Astrocyte (in vitro differentiated cells and primary cell): ENCODE measurements around the gene ATXN7L1. TPM values are rescaled to one million over a fixed set of nuclear protein-coding genes. Genes with fewer than 3 reads are reported as not detected.
"Not testable (repeated sequence)": the region's sequence is repeated elsewhere in the genome, so short reads cannot be mapped to it uniquely, and the experiment has no call there.

ENCODE experiments used
- DNase-seq: peaks from one replicate; pipeline ENCODE4 v3.0.0-alpha.2; 2010; ENCODE audit warnings: low read depth
- FAIRE-seq: peaks from 2 replicates; lab custom pipeline; 2011; peaks lifted over from hg19 to GRCh38; lab: Jason Lieb, UNC
- H2AFZ ChIP-seq: 2 replicates; pipeline ENCODE4 v1.6.0; 2012; ENCODE audit warnings: low read depth, low read length, inconsistent platforms
- H3K27ac ChIP-seq: 2 replicates; pipeline ENCODE4 v1.5.1; 2011; ENCODE audit warnings: low read depth, low read length, inconsistent platforms
- H3K27me3 ChIP-seq: 2 replicates; pipeline ENCODE4 v1.6.0; 2011; ENCODE audit warnings: low read length, inconsistent platforms; ENCODE audit not compliant: insufficient read depth
- H3K36me3 ChIP-seq: 2 replicates; pipeline ENCODE4 v1.5.1; 2011; ENCODE audit warnings: low read length, inconsistent platforms; ENCODE audit not compliant: insufficient read depth
- H3K4me1 ChIP-seq: 2 replicates; pipeline ENCODE4 v1.5.1; 2011; ENCODE audit warnings: low read length, inconsistent platforms; ENCODE audit not compliant: insufficient read depth
- H3K4me2 ChIP-seq: 2 replicates; pipeline ENCODE4 v1.6.0; 2012; ENCODE audit warnings: low read length, inconsistent platforms
- H3K4me3 ChIP-seq: 2 replicates; pipeline ENCODE4 v1.5.1; 2011; ENCODE audit warnings: low read depth, mild to moderate bottlenecking, low read length, inconsistent platforms; ENCODE audit not compliant: insufficient read depth
- H3K79me2 ChIP-seq: 2 replicates; pipeline ENCODE4 v1.6.0; 2012; ENCODE audit warnings: mild to moderate bottlenecking, low read length, inconsistent platforms; ENCODE audit not compliant: insufficient read depth
- H3K9ac ChIP-seq: 2 replicates; pipeline ENCODE4 v1.6.0; 2012; ENCODE audit warnings: mild to moderate bottlenecking, low read length, inconsistent platforms
- H3K9me3 ChIP-seq: 2 replicates; pipeline ENCODE4 v1.5.1; 2012; ENCODE audit warnings: low read depth, mild to moderate bottlenecking, low read length, inconsistent platforms; ENCODE audit not compliant: insufficient read depth
- H4K20me1 ChIP-seq: 2 replicates; pipeline ENCODE4 v1.6.0; 2012; ENCODE audit warnings: low read length, inconsistent platforms; ENCODE audit not compliant: insufficient read depth
- H3K27ac Mint-ChIP-seq: one replicate; pipeline ENCODE4 v1.8.0; 2021; ENCODE audit warnings: mild to moderate bottlenecking, mixed read lengths; ENCODE audit not compliant: unreplicated experiment
- H3K27me3 Mint-ChIP-seq: one replicate; pipeline ENCODE4 v1.8.0; 2021; ENCODE audit warnings: low read depth, mixed read lengths; ENCODE audit not compliant: unreplicated experiment
- H3K36me3 Mint-ChIP-seq: one replicate; pipeline ENCODE4 v1.8.0; 2021; ENCODE audit warnings: low read depth, mixed read lengths; ENCODE audit not compliant: unreplicated experiment
- H3K4me1 Mint-ChIP-seq: one replicate; pipeline ENCODE4 v1.8.0; 2021; ENCODE audit warnings: low read depth, mixed read lengths; ENCODE audit not compliant: unreplicated experiment
- H3K4me3 Mint-ChIP-seq: one replicate; pipeline ENCODE4 v1.8.0; 2021; ENCODE audit warnings: mild to moderate bottlenecking, moderate library complexity, mixed read lengths; ENCODE audit not compliant: unreplicated experiment
- H3K9me3 Mint-ChIP-seq: one replicate; pipeline ENCODE4 v1.8.0; 2021; ENCODE audit warnings: mild to moderate bottlenecking, mixed read lengths; ENCODE audit not compliant: unreplicated experiment
- CTCF ChIP-seq: IDR thresholded peaks from 2 replicates; pipeline ENCODE4 v1.5.1; 2011; ENCODE audit warnings: low read depth, mild to moderate bottlenecking, inconsistent platforms, low read length, moderate library complexity; ENCODE audit not compliant: insufficient read depth
- EZH2 ChIP-seq: IDR thresholded peaks from 2 replicates; pipeline ENCODE4 v1.6.1; 2012; ENCODE audit warnings: mild to moderate bottlenecking, low read length, inconsistent platforms; ENCODE audit not compliant: insufficient read depth
- total RNA-seq: library from RNA; stranded (reverse); gene quantifications from 2 replicates; pipeline ENCODE4 v1.2.1, GENCODE V29; 2021

Gene ATXN7L1
- total RNA-seq, 1 donor from 2014 or later = 7.6 TPM

GRCh38 chr7:105846404-105846803, 30.0 kb downstream of the ATXN7L1 start:
- no peaks in the 10 kb centered on the region for H3K36me3 ChIP-seq
- no peaks in the 10 kb centered on the region for H3K27me3 Mint-ChIP-seq
- TF ChIP-seq EZH2 (no peak), CTCF (no peak)
- no peak overlapping the region for H2AFZ ChIP-seq
- H3K4me1 ChIP-seq = peaks cover 4% of the 10 kb centered on the region
- peaks cover 5% of the 10 kb centered on the region for H3K79me2 ChIP-seq
- no peak overlapping the region for H3K9ac ChIP-seq
- peaks cover 14% of the 10 kb centered on the region for H3K4me1 Mint-ChIP-seq
- no peaks in the 10 kb centered on the region for H3K9me3 ChIP-seq
- H3K9me3 Mint-ChIP-seq = peaks cover 3% of the 10 kb centered on the region
- H3K4me3 Mint-ChIP-seq = no peak overlapping the region
- H3K4me2 ChIP-seq = no peak overlapping the region
- H3K27ac ChIP-seq = no peak overlapping the region
- no peak overlapping the region for H3K4me3 ChIP-seq
- peaks cover 4% of the 10 kb centered on the region for H3K36me3 Mint-ChIP-seq
- no peak for DNase-seq
- no peak for FAIRE-seq
- H4K20me1 ChIP-seq = peaks cover 30% of the 10 kb centered on the region
- no peak overlapping the region for H3K27ac Mint-ChIP-seq
- H3K27me3 ChIP-seq = no peaks in the 10 kb centered on the region

GRCh38 chr7:105844681-105845080, 31.7 kb downstream of the ATXN7L1 start:
- H3K4me1 ChIP-seq, FAIRE-seq, H3K79me2 ChIP-seq, H3K27me3 Mint-ChIP-seq, H3K27ac Mint-ChIP-seq, H3K27me3 ChIP-seq, H2AFZ ChIP-seq, H3K4me3 ChIP-seq, H3K9ac ChIP-seq, H3K9me3 Mint-ChIP-seq, H3K27ac ChIP-seq, H3K4me2 ChIP-seq, H3K4me3 Mint-ChIP-seq, H3K36me3 Mint-ChIP-seq, H3K9me3 ChIP-seq, DNase-seq, H3K36me3 ChIP-seq: not testable (repeated sequence)
- peaks cover 11% of the 10 kb centered on the region for H3K4me1 Mint-ChIP-seq
- H4K20me1 ChIP-seq = peaks cover 23% of the 10 kb centered on the region

GRCh38 chr7:105841866-105842265, 34.5 kb downstream of the ATXN7L1 start:
- H3K4me3 Mint-ChIP-seq = no peak overlapping the region
- peaks cover 2% of the 10 kb centered on the region for H3K9me3 Mint-ChIP-seq
- H3K4me2 ChIP-seq = no peak overlapping the region

More at GRCh38 chr7:105841866-105842265, 34.5 kb downstream of the ATXN7L1 start:
- no peaks in the 10 kb centered on the region for H3K27me3 ChIP-seq
- TF ChIP-seq CTCF (no peak), EZH2 (no peak)
- no peaks in the 10 kb centered on the region for H3K79me2 ChIP-seq
- FAIRE-seq (no peak), DNase-seq (no peak)
- peaks cover 19% of the 10 kb centered on the region for H4K20me1 ChIP-seq
- no peak overlapping the region for H3K4me3 ChIP-seq
- H3K36me3 Mint-ChIP-seq = peaks cover 2% of the 10 kb centered on the region
- H3K27me3 Mint-ChIP-seq = no peaks in the 10 kb centered on the region
- H3K27ac ChIP-seq = no peak overlapping the region
- no peaks in the 10 kb centered on the region for H3K9me3 ChIP-seq
- no peak overlapping the region for H2AFZ ChIP-seq
- H3K4me1 Mint-ChIP-seq = peaks cover 11% of the 10 kb centered on the region
- H3K9ac ChIP-seq = no peak overlapping the region
- H3K27ac Mint-ChIP-seq = no peak overlapping the region
- H3K4me1 ChIP-seq = peaks cover 15% of the 10 kb centered on the region
- no peaks in the 10 kb centered on the region for H3K36me3 ChIP-seq
